ENCODE measurements around the gene ZG16. TPM values are rescaled to one million over a fixed set of nuclear protein-coding genes. Genes with fewer than 3 reads are reported as not detected.
"Not testable (repeated sequence)": the region's sequence is repeated elsewhere in the genome, so short reads cannot be mapped to it uniquely, and the experiment has no call there.

The ZG16 gene
- polyA plus RNA-seq, 10 donors, result 0.07 TPM; not detected in 9

GRCh38 chr16:29784157-29784556, 6.1 kb downstream of the ZG16 start:
- DNase-seq, result no peak

GRCh38 chr16:29784901-29785500, 6.9 kb downstream of the ZG16 start:
- peak in 2 of 3 donors; percentile 55 to 80 for DNase-seq

- DNase-seq, result not testable (repeated sequence)
Observed at GRCh38 chr16:29787155-29787554, 9.1 kb downstream of the ZG16 start.

GRCh38 chr16:29789775-29790182, 11.7 kb downstream of the ZG16 start:
- no peak for DNase-seq

- DNase-seq, result peak; percentile 99 to 100 (median 100)
Observed at GRCh38 chr16:29790183-29790948, 12.3 kb downstream of the ZG16 start, which contains the start of gene KIF22. Gene KIF22, plus strand, starts transcription at chr16:29790751. Its CDS starts 9 bp downstream, at chr16:29790760.

GRCh38 chr16:29790949-29791844, 13.1 kb downstream of the ZG16 start:
- no peak for DNase-seq

- DNase-seq, result no peak
Observed at GRCh38 chr16:29791845-29792807, 14.1 kb downstream of the ZG16 start.

- DNase-seq, result not testable (repeated sequence)
Observed at GRCh38 chr16:29793153-29793552, 15.1 kb downstream of the ZG16 start.

GRCh38 chr16:29794231-29794710, 16.2 kb downstream of the ZG16 start:
- no peak for DNase-seq

GRCh38 chr16:29802416-29802935, 24.4 kb downstream of the ZG16 start:
- DNase-seq, result no peak

GRCh38 chr16:29804020-29804419, 26.0 kb downstream of the ZG16 start:
- DNase-seq, result no peak

- no peak for DNase-seq
Observed at GRCh38 chr16:29804455-29805231, 26.6 kb downstream of the ZG16 start.

GRCh38 chr16:29805232-29806098, 27.4 kb downstream of the ZG16 start:
- DNase-seq, result peak; percentile 97 to 99 (median 98)

GRCh38 chr16:29806099-29806579, 28.1 kb downstream of the ZG16 start, which contains the start of gene MAZ:
Gene MAZ, plus strand, starts transcription at chr16:29806529. Its CDS starts 173 bp downstream, at chr16:29806702.
- DNase-seq, result peak in 1 of 3 donors; percentile 90

- DNase-seq, result peak in 2 of 3 donors; percentile 66 to 84
Observed at GRCh38 chr16:29806641-29807425, 28.8 kb downstream of the ZG16 start.

- peak; percentile 88 to 96 (median 90) for DNase-seq
Observed at GRCh38 chr16:29807426-29808218, 29.6 kb downstream of the ZG16 start.
